HCT116 (cell line): ENCODE results near the gene FBXL3. TPM values are rescaled to one million over a fixed set of nuclear protein-coding genes. Genes with fewer than 3 reads are reported as not detected.
A peak's percentile ranks its signal among the peaks of the same experiment; 100 is the strongest.

Experiments used
- ATAC-seq: fragments of 200-7000 bp; cut with Tn5 transposase; 2 replicates; pipeline ENCODE4 v1.9.1; 2020; ENCODE audit warnings: mild to moderate bottlenecking, moderate library complexity
- BruUV-seq: library from RNA; stranded (reverse); fragments of 400-500 nt; replicated peaks from 2 replicates; lab custom pipeline; 2021; lab: Mats Ljungman, UMichigan
- CTCF ChIA-PET: fragments of 300-600 bp; sonication (Branson Sonifier 250); formaldehyde crosslinking; loops from one replicate; lab custom pipeline; 2021; ENCODE audit warnings: antibody characterized with exemption; lab: Charles Lee
- POLR2A ChIA-PET: fragments of 300-600, 350-600 bp; sonication (Branson Sonifier 250); formaldehyde crosslinking; loops from one replicate; lab custom pipeline; 2021; ENCODE audit warnings: antibody characterized with exemption; lab: Charles Lee
- RAD21 ChIA-PET, 2 experiments: fragments of 300-600 bp; sonication (Branson Sonifier 250); formaldehyde crosslinking; loops; one replicate each; lab custom pipeline; 2023; ENCODE audit warnings: low total read pairs in 2 of 2; ENCODE audit not compliant: uncharacterized antibody in 2 of 2, unreplicated experiment in 2 of 2, low non-redundant PET in 1 of 2; lab: Charles Lee
- DNase-seq: peaks from one replicate; pipeline ENCODE4 v3.0.0-alpha.2; 2010; ENCODE audit warnings: low read depth, low spot score
- H2AFZ ChIP-seq: fragments of 200-600 bp; shearing (Covaris generic), sonication (generic); 2 replicates; pipeline ENCODE4 v1.6.1; 2017; ENCODE audit warnings: low read depth, mixed run types, mixed read lengths, antibody characterized with exemption, low read length; ENCODE audit not compliant: poor library complexity, severe bottlenecking
- H3K27ac ChIP-seq: 2 replicates; pipeline ENCODE4 v1.5.1; 2012; ENCODE audit warnings: low read depth, low read length
- H3K27me3 ChIP-seq: fragments of 200-600 bp; sonication (generic); 2 replicates; pipeline ENCODE4 v1.6.1; 2016; ENCODE audit warnings: mixed run types, low read length, mixed read lengths; ENCODE audit not compliant: insufficient read depth
- H3K36me3 ChIP-seq, 2 experiments: fragments of 200-500 bp in 1 of 2; fragments of 200-600 bp in 1 of 2; sonication (Bioruptor generic) in 1 of 2; sonication (generic) in 1 of 2; 2 replicates each; pipeline versions ENCODE4 v1.5.1 to v1.6.1; 2014 to 2016; ENCODE audit warnings: low read length in 2 of 2, inconsistent platforms in 1 of 2, mixed read lengths in 1 of 2, mixed run types in 1 of 2; ENCODE audit not compliant: insufficient read depth in 2 of 2, control insufficient read depth in 1 of 2
- H3K4me1 ChIP-seq, 2 experiments: fragments of 200-600 bp in 1 of 2; sonication (generic) in 1 of 2; 2 replicates each; pipeline versions ENCODE4 v1.5.1 to v1.6.1; 2012 to 2017; ENCODE audit warnings: low read length in 2 of 2, inconsistent platforms in 1 of 2, mild to moderate bottlenecking in 1 of 2, mixed read lengths in 1 of 2, mixed run types in 1 of 2, moderate library complexity in 1 of 2; ENCODE audit not compliant: insufficient read depth in 2 of 2, control insufficient read depth in 1 of 2
- H3K4me2 ChIP-seq: fragments of 200-600 bp; sonication (generic); 2 replicates; pipeline ENCODE4 v1.6.1; 2017; ENCODE audit warnings: mixed run types, low read length, mixed read lengths
- H3K4me3 ChIP-seq, 2 experiments: fragments of 200-600 bp in 1 of 2; sonication (generic) in 1 of 2; replicated peaks in 1 of 2; 2 replicates each; pipeline ENCODE4 v1.5.1; 2011 to 2016; ENCODE audit warnings: low read length in 2 of 2, control low read depth in 1 of 2, low read depth in 1 of 2, mild to moderate bottlenecking in 1 of 2, mixed read lengths in 1 of 2, mixed run types in 1 of 2
- H3K79me2 ChIP-seq: fragments of 200-600 bp; sonication (generic); 2 replicates; pipeline ENCODE4 v1.6.1; 2017; ENCODE audit warnings: mild to moderate bottlenecking, mixed run types, low read length, moderate library complexity, mixed read lengths; ENCODE audit not compliant: insufficient read depth
- H3K9ac ChIP-seq: fragments of 200-600 bp; sonication (generic); 2 replicates; pipeline ENCODE4 v1.6.1; 2016; ENCODE audit warnings: low read length, mixed read lengths
- H3K9me2 ChIP-seq: fragments of 200-600 bp; sonication (generic), shearing (Covaris generic); 2 replicates; pipeline ENCODE4 v1.6.1; 2017; ENCODE audit warnings: mixed run types, mild to moderate bottlenecking, moderate library complexity; ENCODE audit not compliant: insufficient read depth
- H3K9me3 ChIP-seq, 2 experiments: fragments of 200-500 bp in 1 of 2; fragments of 200-600 bp in 1 of 2; sonication (Bioruptor generic) in 1 of 2; sonication (generic) in 1 of 2; 2 replicates each; pipeline ENCODE4 v1.6.1; 2014 to 2017; ENCODE audit warnings: low read length in 2 of 2, mixed read lengths in 2 of 2, inconsistent platforms in 1 of 2, low read depth in 1 of 2, mild to moderate bottlenecking in 1 of 2, mixed run types in 1 of 2, moderate library complexity in 1 of 2; ENCODE audit not compliant: control insufficient read depth in 1 of 2, insufficient read depth in 1 of 2
- H4K20me1 ChIP-seq: fragments of 200-600 bp; sonication (generic), shearing (Covaris generic); 2 replicates; pipeline ENCODE4 v1.6.1; 2017; ENCODE audit warnings: mixed run types, mild to moderate bottlenecking, moderate library complexity; ENCODE audit not compliant: insufficient read depth
- ATF3 ChIP-seq: IDR thresholded peaks from 2 replicates; pipeline ENCODE4 v1.6.1; 2012
- CBX3 ChIP-seq: IDR thresholded peaks from 2 replicates; pipeline ENCODE4 v1.6.1; 2012; ENCODE audit warnings: low read depth
- CEBPB ChIP-seq: IDR thresholded peaks from 2 replicates; pipeline ENCODE4 v1.6.1; 2012; ENCODE audit warnings: low read depth
- CTCF ChIP-seq, 3 experiments: fragments of 200-600 bp in 1 of 3; sonication (generic) in 1 of 3; IDR thresholded peaks in 2 of 3; conservative IDR thresholded peaks in 1 of 3; 2 replicates each; pipeline ENCODE4 v1.5.1; 2012 to 2017; ENCODE audit warnings: low read depth in 2 of 3, low read length in 2 of 3, antibody characterized with exemption in 1 of 3, borderline replicate concordance in 1 of 3, control low read depth in 1 of 3, mild to moderate bottlenecking in 1 of 3, mixed read lengths in 1 of 3, mixed run types in 1 of 3, moderate library complexity in 1 of 3; ENCODE audit not compliant: insufficient read depth in 1 of 3
- EGR1 ChIP-seq: IDR thresholded peaks from 2 replicates; pipeline ENCODE4 v1.6.1; 2012; ENCODE audit warnings: low read depth
- EZH2phosphoT487 ChIP-seq: fragments of 200-600 bp; IDR thresholded peaks from 2 replicates; pipeline ENCODE4 v1.6.1; 2018; ENCODE audit warnings: antibody characterized with exemption, borderline replicate concordance
- JUND ChIP-seq: IDR thresholded peaks from 2 replicates; pipeline ENCODE4 v1.6.1; 2012
- POLR2AphosphoS5 ChIP-seq: IDR thresholded peaks from 2 replicates; pipeline ENCODE4 v1.6.1; 2011; ENCODE audit warnings: mild to moderate bottlenecking, low read depth, low read length, moderate library complexity
- RAD21 ChIP-seq: IDR thresholded peaks from 2 replicates; pipeline ENCODE4 v1.6.1; 2012; ENCODE audit warnings: low read depth, mild to moderate bottlenecking
- REST ChIP-seq: IDR thresholded peaks from 2 replicates; pipeline ENCODE4 v1.6.1; 2012; ENCODE audit warnings: low read depth
- SIN3A ChIP-seq: IDR thresholded peaks from 2 replicates; pipeline ENCODE4 v1.6.1; 2012; ENCODE audit warnings: low read depth
- SP1 ChIP-seq: IDR thresholded peaks from 2 replicates; pipeline ENCODE4 v1.6.1; 2012; ENCODE audit warnings: low read depth
- SRF ChIP-seq: IDR thresholded peaks from 2 replicates; pipeline ENCODE4 v1.6.1; 2012; ENCODE audit warnings: low read depth
- YY1 ChIP-seq: IDR thresholded peaks from 2 replicates; pipeline ENCODE4 v1.6.1; 2011; ENCODE audit warnings: low read length, low read depth, moderate library complexity, mild to moderate bottlenecking; ENCODE audit not compliant: insufficient replicate concordance; ENCODE audit errors: extremely low read depth
- ZFX ChIP-seq: fragments of 450-650 bp; IDR thresholded peaks from 2 replicates; pipeline ENCODE4 v1.6.1; 2017
- intact Hi-C: fragments of 100-400 bp; cut with micrococcal nuclease; formaldehyde crosslinking; loops from 2 replicates; pipeline ENCODE4 v1.10.0; 2022
- total RNA-seq: library from RNA; stranded (reverse); gene quantifications from one replicate; pipeline ENCODE4 v1.2.1, GENCODE V29; 2021; ENCODE audit not compliant: unreplicated experiment
- TF ChIP-seq, protein P1 (sequence below): IDR thresholded peaks from 2 replicates; pipeline ENCODE4 v1.6.1; 2011; ENCODE audit warnings: mild to moderate bottlenecking, low read length, moderate library complexity; ENCODE audit not compliant: insufficient replicate concordance; ENCODE audit errors: extremely low read depth
- TF ChIP-seq, protein P2 (sequence below): IDR thresholded peaks from 2 replicates; pipeline ENCODE4 v1.6.1; 2012

FBXL3 gene
- total RNA-seq, 1 experiment from 2014 or later = 24.0 TPM

DNA sequence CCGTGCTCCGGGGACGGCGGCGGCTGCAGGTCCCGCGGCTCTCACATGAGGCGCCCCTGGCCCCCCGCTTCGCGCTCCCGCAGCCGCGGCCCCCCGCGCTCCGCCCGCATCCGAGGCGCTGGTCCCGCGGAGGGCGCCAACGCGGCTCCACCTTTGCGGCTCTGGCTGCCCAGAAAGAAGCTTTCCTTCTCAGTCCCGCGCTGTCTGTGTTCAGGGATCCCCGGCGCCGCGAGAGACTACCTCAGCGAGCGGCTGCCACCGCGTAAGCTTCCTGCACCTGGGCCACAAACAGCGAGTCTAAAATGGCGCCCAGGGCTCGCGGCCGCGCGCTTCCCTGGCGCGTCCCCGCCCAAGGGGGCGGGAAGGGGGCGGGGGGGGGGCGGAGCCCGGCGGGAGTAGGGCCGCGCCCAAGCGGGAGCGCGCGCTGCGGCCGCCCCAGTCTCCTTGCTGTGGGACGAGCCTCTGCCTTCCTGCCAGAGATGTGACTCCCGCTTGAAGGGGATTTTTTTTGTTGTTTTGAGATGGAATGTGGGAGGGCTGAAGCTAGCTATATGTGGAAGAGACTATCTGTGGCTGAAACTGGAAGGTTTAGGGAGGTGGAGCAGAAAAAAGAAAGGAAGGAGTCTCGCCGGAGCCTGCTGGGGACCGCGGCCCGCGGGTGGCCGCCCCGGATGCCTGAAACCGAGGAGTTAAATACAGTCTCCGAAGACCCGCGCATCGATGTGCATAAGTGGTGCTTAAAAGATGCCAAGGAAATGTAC, at the start of gene FBXL3 (continued):
- TF ChIP-seq SRF (no peak), JUND (no peak), POLR2AphosphoS5 (peak; percentile 87), YY1 (peak; percentile 90), SIN3A (peak; percentile 66), ZFX (peak; percentile 66), CBX3 (no peak)

DNA sequence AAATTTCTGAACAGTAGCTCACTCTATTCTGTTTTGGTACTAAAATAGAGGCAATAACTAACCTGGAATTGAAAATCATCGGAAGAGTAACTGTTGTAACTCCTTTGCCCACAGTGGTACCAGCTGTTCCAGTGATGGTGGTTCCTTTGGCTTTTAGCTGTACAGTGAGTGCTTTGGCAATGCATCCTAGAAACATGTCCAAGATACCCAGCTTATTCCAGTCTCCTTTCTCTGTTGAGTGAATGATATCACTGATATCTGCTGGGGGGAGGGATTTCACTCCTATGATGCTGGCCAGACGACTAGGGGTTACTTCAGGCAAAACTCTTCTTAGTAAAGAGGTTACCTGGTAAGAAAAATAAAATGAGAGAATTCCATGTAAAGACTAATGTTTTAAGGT, 40.6 kb upstream of the FBXL3 start:
- no peaks in the 10 kb centered on the region for H3K4me1 ChIP-seq
- intact Hi-C loops = no loop called here
- no peaks in the 10 kb centered on the region for H3K27me3 ChIP-seq
- H3K9me2 ChIP-seq = no peaks in the 10 kb centered on the region
- DNase-seq (no peak), ATAC-seq (no peak)
- no peaks in the 10 kb centered on the region for H3K79me2 ChIP-seq
- no peak overlapping the region for H3K27ac ChIP-seq
- BruUV-seq = no TSS peak
- ChIA-PET RAD21 (no interaction called here), POLR2A (no interaction called here), CTCF (no interaction called here)
- no peaks in the 10 kb centered on the region for H4K20me1 ChIP-seq
- no peak overlapping the region for H3K9ac ChIP-seq
- H3K36me3 ChIP-seq = peaks cover 21 to 27% of the 10 kb centered on the region in 2 experiments; a peak in 3 of 4 replicates
- no peak overlapping the region for H3K4me3 ChIP-seq
- H3K9me3 ChIP-seq = no peaks in the 10 kb centered on the region
- no peak overlapping the region for H2AFZ ChIP-seq
- no peak overlapping the region for H3K4me2 ChIP-seq
- TF ChIP-seq ATF3 (no peak), CTCF (IDR thresholded peaks at IDR 0.05 in 2 of 3, conservative IDR thresholded peaks at IDR 0.05 in 1 of 3; ENCODE audit: borderline replicate concordance in 1 of 3, insufficient read depth in 1 of 3, low read depth in 2 of 3, low read length in 2 of 3) (no peak), SIN3A (no peak), YY1 (no peak), SP1 (no peak), CEBPB (no peak), EGR1 (no peak), JUND (no peak), REST (no peak), RAD21 (no peak), EZH2phosphoT487 (no peak), ZFX (no peak), POLR2AphosphoS5 (no peak)
- TF ChIP-seq, protein P1, sequence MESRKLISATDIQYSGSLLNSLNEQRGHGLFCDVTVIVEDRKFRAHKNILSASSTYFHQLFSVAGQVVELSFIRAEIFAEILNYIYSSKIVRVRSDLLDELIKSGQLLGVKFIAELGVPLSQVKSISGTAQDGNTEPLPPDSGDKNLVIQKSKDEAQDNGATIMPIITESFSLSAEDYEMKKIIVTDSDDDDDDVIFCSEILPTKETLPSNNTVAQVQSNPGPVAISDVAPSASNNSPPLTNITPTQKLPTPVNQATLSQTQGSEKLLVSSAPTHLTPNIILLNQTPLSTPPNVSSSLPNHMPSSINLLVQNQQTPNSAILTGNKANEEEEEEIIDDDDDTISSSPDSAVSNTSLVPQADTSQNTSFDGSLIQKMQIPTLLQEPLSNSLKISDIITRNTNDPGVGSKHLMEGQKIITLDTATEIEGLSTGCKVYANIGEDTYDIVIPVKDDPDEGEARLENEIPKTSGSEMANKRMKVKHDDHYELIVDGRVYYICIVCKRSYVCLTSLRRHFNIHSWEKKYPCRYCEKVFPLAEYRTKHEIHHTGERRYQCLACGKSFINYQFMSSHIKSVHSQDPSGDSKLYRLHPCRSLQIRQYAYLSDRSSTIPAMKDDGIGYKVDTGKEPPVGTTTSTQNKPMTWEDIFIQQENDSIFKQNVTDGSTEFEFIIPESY = no peak
- TF ChIP-seq, protein P2, sequence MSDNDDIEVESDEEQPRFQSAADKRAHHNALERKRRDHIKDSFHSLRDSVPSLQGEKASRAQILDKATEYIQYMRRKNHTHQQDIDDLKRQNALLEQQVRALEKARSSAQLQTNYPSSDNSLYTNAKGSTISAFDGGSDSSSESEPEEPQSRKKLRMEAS = no peak
